HG02642 (cell line): Measurements from ENCODE around the gene CCDC73.

Source experiments
- ATAC-seq: cut with Tn5 transposase; IDR thresholded peaks from one replicate; pipeline ENCODE4 v1.9.1; 2021; ENCODE audit warnings: mild to moderate bottlenecking; ENCODE audit not compliant: unreplicated experiment, poor library complexity

CCDC73 gene

DNA sequence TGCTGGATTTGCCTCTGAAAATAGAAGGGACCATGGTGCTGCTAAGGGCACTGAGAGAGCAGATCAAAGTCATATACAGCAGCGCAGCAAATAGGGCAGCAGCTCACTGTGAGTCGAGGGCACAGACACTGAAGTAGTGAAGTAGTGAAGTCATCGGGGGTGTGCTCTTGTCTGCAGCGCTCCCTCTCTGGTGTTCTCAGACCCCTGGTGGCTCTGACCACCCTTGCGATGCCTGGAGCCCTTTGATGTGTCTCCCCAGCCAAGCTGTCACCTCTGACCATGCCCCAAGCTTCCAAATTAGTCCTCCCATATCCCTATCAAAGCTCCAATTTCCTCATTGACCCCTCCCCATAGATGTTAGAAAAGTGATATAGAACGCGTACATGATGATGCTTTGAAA is 238.6 kb downstream of the CCDC73 start:
- ATAC-seq, result no peak

DNA sequence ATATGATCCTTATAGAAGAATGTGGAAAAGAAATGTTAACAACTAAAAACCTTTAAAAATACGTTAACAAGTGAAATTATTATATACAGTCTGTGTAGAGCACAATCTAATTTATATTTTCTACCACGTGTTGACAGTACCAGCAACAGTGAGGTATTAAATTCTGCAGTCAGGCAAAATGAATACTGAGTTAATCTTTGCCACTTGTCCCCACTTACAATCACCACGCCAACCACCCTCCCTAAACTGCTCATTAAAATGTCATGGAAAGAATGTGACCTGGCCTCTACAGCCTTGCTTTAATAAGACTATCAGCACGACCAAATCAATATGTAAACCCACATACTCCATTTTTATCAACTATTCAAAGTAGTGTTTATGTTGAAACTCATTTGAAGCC is 239.4 kb downstream of the CCDC73 start:
- ATAC-seq, result no peak
